ENCODE measurements around the gene FBXO10. TPM values are rescaled to one million over a fixed set of nuclear protein-coding genes. Genes with fewer than 3 reads are reported as not detected.

FBXO10 gene
- total and polyA plus RNA-seq, 10 of the 15 experiments (the other 5 are each of a cell fraction or from before 2014, with no cell fraction given), result 1.6 to 17.2 (median 9.6) TPM

DNA sequence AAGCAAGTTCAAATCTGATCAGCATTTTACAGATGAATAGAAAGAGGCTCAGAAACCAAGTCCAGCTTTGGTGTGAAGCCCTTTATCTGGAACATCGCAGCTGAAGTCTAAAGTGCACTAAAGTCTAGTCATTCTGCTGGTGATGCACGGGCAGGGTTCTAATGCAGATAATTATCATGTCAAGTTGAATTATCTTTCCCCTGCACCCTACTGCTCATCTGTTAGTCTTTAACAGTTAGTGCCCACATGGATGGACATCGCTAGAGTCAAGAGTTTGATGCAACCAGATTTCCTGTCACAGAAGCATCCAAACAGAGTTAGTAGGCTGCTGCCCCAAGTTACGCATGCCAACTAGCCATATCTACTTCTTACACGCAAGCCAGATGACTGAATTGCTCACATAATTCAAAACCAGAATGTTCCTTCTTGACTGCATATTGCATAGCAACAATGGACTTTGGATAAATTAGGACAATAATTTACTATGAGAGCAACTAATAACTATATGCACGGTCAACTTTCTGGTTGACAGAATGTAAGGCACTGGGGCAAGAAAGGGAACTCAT lies 17.8 kb upstream of the FBXO10 start:
- DNase-seq (ENCODE audit: low read depth, low spot score) (no peak), FAIRE-seq (no peak), ATAC-seq (no peak)
- ChIA-PET RAD21 (ENCODE audit: unreplicated experiment) (interaction anchor here (0.7 to 1.9 kb wide), 3 partner anchors 108 to 170 kb away, joined by 4 to 5 read pairs (median 5); partner anchors contain the start of gene POLR1E), SMC1A (ENCODE audit: uncharacterized antibody, unreplicated experiment) (interaction anchor here (1.3 to 1.6 kb wide), 2 partner anchors 15 to 309 kb away, joined by 3 read pairs; no protein-coding TSS in a partner anchor), CTCF (interaction anchor here (0.7 to 8.4 kb wide), 8 partner anchors 9 to 113 kb away, joined by 3 to 55 read pairs (median 4); partner anchors contain the start of genes FBXO10 and POLR1E), POLR2A (interaction anchor here (0.8 to 1.6 kb wide), 2 partner anchors 107 to 109 kb away, joined by 3 to 4 read pairs; partner anchors contain the start of gene POLR1E)
- H3K27ac ChIP-seq (ENCODE audit: control insufficient read depth, insufficient read depth), result no peak overlapping the region
- H3K9me3 ChIP-seq (replicated peaks; ENCODE audit: control insufficient read depth, insufficient read depth, low read length), result no peaks in the 10 kb centered on the region
- in situ Hi-C loops (cut with MboI) (loop anchor here (5.0 kb wide), 1 partner anchor 112 kb away; no protein-coding TSS in a partner anchor), intact Hi-C loops (cut with micrococcal nuclease; ENCODE audit: unreplicated experiment) (loop anchor here (2.0 to 10.0 kb wide), 4 partner anchors 62 to 311 kb away; partner anchors contain the start of gene SLC25A51)
- H3K27me3 ChIP-seq (replicated peaks in 1 of 2; ENCODE audit: control insufficient read depth in 2 of 2, insufficient read depth in 2 of 2, low read length in 1 of 2), result no peaks in the 10 kb centered on the region
- peaks cover 8% of the 10 kb centered on the region for H3K4me1 ChIP-seq (ENCODE audit: control insufficient read depth, insufficient read depth, low read length)
- H3K4me2 ChIP-seq (ENCODE audit: control insufficient read depth, insufficient read depth), result peak overlapping the region; percentile 81
- 0 out of 2 replicates have a peak, but pooled peaks cover 4% of the 10 kb centered on the region for H4K20me1 ChIP-seq (ENCODE audit: control insufficient read depth, insufficient read depth)
- H3K4me3 ChIP-seq, result 0 out of 2 replicates have a peak overlapping the region, but pooled peaks have one; percentile 43
- 82% methylated on average over 6 of the region's 6 CpGs for WGBS (ENCODE audit: insufficient coverage, insufficient replicate concordance, low lambda C conversion rate, missing lambda C conversion rate)
- H3K79me2 ChIP-seq (ENCODE audit: control insufficient read depth, insufficient read depth, low read length), result peaks cover 39% of the 10 kb centered on the region
- H2AFZ ChIP-seq (ENCODE audit: control insufficient read depth, low read depth, low read length), result peak overlapping the region; percentile 93
- BruUV-seq (replicated peaks), result no TSS peak
- no peak overlapping the region for H3K9ac ChIP-seq (ENCODE audit: control insufficient read depth, insufficient read depth, low read length)
- TF ChIP-seq SREBF1 (IDR thresholded peaks at IDR 0.05; ENCODE audit: low read length) (no peak), RB1 (IDR thresholded peaks at IDR 0.05; ENCODE audit: borderline replicate concordance) (no peak), SMAD1 (IDR thresholded peaks at IDR 0.05; ENCODE audit: low read depth, partially characterized antibody) (no peak), RELA (IDR thresholded peaks at IDR 0.05; ENCODE audit: borderline replicate concordance, partially characterized antibody) (no peak), KDM1A (IDR thresholded peaks at IDR 0.05; ENCODE audit: borderline replicate concordance) (no peak), SREBF2 (IDR thresholded peaks at IDR 0.05; ENCODE audit: low read length) (no peak), NFYA (IDR thresholded peaks at IDR 0.05; ENCODE audit: borderline replicate concordance, low read depth, low read length) (no peak), NRF1 (conservative IDR thresholded peaks at IDR 0.05; ENCODE audit: low read depth, low read length) (no peak), SMAD5 (IDR thresholded peaks at IDR 0.05; ENCODE audit: low read depth) (no peak), ATF7 (IDR thresholded peaks at IDR 0.05; ENCODE audit: low read depth) (no peak), CBX3 (IDR thresholded peaks at IDR 0.05; ENCODE audit: borderline replicate concordance, low read depth) (no peak), MEF2A (IDR thresholded peaks at IDR 0.05; ENCODE audit: insufficient read depth, low read depth, low read length) (no peak)
- TF ChIP-seq, protein P1, sequence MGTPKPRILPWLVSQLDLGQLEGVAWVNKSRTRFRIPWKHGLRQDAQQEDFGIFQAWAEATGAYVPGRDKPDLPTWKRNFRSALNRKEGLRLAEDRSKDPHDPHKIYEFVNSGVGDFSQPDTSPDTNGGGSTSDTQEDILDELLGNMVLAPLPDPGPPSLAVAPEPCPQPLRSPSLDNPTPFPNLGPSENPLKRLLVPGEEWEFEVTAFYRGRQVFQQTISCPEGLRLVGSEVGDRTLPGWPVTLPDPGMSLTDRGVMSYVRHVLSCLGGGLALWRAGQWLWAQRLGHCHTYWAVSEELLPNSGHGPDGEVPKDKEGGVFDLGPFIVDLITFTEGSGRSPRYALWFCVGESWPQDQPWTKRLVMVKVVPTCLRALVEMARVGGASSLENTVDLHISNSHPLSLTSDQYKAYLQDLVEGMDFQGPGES (IDR thresholded peaks at IDR 0.05), result no peak
- TF ChIP-seq, protein P2, sequence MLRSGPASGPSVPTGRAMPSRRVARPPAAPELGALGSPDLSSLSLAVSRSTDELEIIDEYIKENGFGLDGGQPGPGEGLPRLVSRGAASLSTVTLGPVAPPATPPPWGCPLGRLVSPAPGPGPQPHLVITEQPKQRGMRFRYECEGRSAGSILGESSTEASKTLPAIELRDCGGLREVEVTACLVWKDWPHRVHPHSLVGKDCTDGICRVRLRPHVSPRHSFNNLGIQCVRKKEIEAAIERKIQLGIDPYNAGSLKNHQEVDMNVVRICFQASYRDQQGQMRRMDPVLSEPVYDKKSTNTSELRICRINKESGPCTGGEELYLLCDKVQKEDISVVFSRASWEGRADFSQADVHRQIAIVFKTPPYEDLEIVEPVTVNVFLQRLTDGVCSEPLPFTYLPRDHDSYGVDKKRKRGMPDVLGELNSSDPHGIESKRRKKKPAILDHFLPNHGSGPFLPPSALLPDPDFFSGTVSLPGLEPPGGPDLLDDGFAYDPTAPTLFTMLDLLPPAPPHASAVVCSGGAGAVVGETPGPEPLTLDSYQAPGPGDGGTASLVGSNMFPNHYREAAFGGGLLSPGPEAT (IDR thresholded peaks at IDR 0.05; ENCODE audit: low read depth), result no peak
- TF ChIP-seq, protein P3, sequence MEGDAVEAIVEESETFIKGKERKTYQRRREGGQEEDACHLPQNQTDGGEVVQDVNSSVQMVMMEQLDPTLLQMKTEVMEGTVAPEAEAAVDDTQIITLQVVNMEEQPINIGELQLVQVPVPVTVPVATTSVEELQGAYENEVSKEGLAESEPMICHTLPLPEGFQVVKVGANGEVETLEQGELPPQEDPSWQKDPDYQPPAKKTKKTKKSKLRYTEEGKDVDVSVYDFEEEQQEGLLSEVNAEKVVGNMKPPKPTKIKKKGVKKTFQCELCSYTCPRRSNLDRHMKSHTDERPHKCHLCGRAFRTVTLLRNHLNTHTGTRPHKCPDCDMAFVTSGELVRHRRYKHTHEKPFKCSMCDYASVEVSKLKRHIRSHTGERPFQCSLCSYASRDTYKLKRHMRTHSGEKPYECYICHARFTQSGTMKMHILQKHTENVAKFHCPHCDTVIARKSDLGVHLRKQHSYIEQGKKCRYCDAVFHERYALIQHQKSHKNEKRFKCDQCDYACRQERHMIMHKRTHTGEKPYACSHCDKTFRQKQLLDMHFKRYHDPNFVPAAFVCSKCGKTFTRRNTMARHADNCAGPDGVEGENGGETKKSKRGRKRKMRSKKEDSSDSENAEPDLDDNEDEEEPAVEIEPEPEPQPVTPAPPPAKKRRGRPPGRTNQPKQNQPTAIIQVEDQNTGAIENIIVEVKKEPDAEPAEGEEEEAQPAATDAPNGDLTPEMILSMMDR (IDR thresholded peaks at IDR 0.05 in 2 of 3, conservative IDR thresholded peaks at IDR 0.05 in 1 of 3; ENCODE audit: control insufficient read depth in 2 of 3, extremely low read depth in 1 of 3, insufficient read depth in 1 of 3, low read depth in 3 of 3, low read length in 3 of 3), result no peak
- TF ChIP-seq, protein P4, sequence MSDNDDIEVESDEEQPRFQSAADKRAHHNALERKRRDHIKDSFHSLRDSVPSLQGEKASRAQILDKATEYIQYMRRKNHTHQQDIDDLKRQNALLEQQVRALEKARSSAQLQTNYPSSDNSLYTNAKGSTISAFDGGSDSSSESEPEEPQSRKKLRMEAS (IDR thresholded peaks at IDR 0.05; ENCODE audit: low read depth, low read length), result no peak
- H3K36me3 ChIP-seq (ENCODE audit: control insufficient read depth in 2 of 2, insufficient read depth in 2 of 2, low read length in 1 of 2), result no peaks in the 10 kb centered on the region; a peak in 2 of 4 replicates
